Measurements from ENCODE around the gene GABBR2. TPM values are rescaled to one million over a fixed set of nuclear protein-coding genes. Genes with fewer than 3 reads are reported as not detected.
A peak's percentile ranks its signal among the peaks of the same experiment; 100 is the strongest.

The GABBR2 gene
- total RNA-seq, 1 donor from 2014 or later = not detected

- TF ChIP-seq, protein P1, sequence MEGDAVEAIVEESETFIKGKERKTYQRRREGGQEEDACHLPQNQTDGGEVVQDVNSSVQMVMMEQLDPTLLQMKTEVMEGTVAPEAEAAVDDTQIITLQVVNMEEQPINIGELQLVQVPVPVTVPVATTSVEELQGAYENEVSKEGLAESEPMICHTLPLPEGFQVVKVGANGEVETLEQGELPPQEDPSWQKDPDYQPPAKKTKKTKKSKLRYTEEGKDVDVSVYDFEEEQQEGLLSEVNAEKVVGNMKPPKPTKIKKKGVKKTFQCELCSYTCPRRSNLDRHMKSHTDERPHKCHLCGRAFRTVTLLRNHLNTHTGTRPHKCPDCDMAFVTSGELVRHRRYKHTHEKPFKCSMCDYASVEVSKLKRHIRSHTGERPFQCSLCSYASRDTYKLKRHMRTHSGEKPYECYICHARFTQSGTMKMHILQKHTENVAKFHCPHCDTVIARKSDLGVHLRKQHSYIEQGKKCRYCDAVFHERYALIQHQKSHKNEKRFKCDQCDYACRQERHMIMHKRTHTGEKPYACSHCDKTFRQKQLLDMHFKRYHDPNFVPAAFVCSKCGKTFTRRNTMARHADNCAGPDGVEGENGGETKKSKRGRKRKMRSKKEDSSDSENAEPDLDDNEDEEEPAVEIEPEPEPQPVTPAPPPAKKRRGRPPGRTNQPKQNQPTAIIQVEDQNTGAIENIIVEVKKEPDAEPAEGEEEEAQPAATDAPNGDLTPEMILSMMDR (IDR thresholded peaks at IDR 0.05) = peak; percentile 40
- no peaks in the 10 kb centered on the region for H3K4me1 Mint-ChIP-seq (ENCODE audit: unreplicated experiment)
- no peak for DNase-seq (ENCODE audit: extremely low spot score, unreplicated experiment)
- H3K9me3 Mint-ChIP-seq (ENCODE audit: unreplicated experiment) = peaks cover 5% of the 10 kb centered on the region
- no peaks in the 10 kb centered on the region for H3K36me3 Mint-ChIP-seq (ENCODE audit: unreplicated experiment)
- H3K4me3 Mint-ChIP-seq (ENCODE audit: unreplicated experiment) = no peak overlapping the region
- peaks cover 15% of the 10 kb centered on the region for H3K27me3 Mint-ChIP-seq (ENCODE audit: unreplicated experiment)
- no peak overlapping the region for H3K27ac Mint-ChIP-seq (ENCODE audit: unreplicated experiment)
These were observed 343.5 kb downstream of the GABBR2 start for GRCh38 chr9:98365227-98365669.

- no peak for DNase-seq (ENCODE audit: extremely low spot score, unreplicated experiment)
- H3K27me3 Mint-ChIP-seq (ENCODE audit: unreplicated experiment) = peaks cover 15% of the 10 kb centered on the region
- peaks cover 5% of the 10 kb centered on the region for H3K9me3 Mint-ChIP-seq (ENCODE audit: unreplicated experiment)
These were observed 344.6 kb downstream of the GABBR2 start for GRCh38 chr9:98364086-98364485.

GRCh38 chr9:98363644-98364043, 345.1 kb downstream of the GABBR2 start:
- TF ChIP-seq, protein P1 (IDR thresholded peaks at IDR 0.05) = no peak

More at GRCh38 chr9:98364086-98364485, 344.6 kb downstream of the GABBR2 start:
- no peaks in the 10 kb centered on the region for H3K4me1 Mint-ChIP-seq (ENCODE audit: unreplicated experiment)
- TF ChIP-seq, protein P1 (IDR thresholded peaks at IDR 0.05) = no peak
- H3K36me3 Mint-ChIP-seq (ENCODE audit: unreplicated experiment) = no peaks in the 10 kb centered on the region
- H3K4me3 Mint-ChIP-seq (ENCODE audit: unreplicated experiment) = no peak overlapping the region
- no peak overlapping the region for H3K27ac Mint-ChIP-seq (ENCODE audit: unreplicated experiment)

DNA sequence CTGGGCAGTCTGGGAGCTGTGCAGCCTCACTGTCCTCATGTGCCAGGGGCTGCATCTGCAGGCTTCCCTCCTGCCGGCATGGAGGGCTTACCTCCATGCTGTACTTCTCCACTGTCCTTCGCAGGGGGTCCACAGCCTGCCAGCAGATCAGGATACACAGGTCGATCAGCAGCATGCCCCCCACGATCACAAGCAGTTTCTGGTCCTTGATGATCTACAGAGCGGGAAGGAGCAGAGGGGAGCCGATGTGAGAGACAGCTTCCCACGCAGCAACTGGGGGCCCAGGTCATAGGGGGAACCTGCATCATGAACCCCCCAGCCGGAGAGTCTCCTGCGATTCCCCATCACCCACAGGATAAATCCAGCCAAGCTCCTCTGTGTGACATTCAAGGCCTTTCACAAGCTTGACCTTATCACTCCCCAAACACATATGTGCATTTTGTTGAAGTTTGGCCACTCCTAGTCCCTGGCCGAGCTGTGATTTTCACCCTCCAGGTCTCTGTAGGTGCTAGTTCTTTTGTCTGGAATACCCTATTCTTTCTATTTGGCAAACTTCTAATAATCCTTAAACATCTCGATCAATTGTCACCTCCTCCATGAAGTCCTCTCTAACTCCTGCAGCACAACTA, 346.0 kb downstream of the GABBR2 start:
- TF ChIP-seq, protein P1 (IDR thresholded peaks at IDR 0.05) = no peak
- Mint-ChIP-seq H3K36me3 (ENCODE audit: unreplicated experiment) (no peaks in the 10 kb centered on the region), H3K27me3 (ENCODE audit: unreplicated experiment) (peaks cover 15% of the 10 kb centered on the region), H3K9me3 (ENCODE audit: unreplicated experiment) (peaks cover 5% of the 10 kb centered on the region), H3K4me1 (ENCODE audit: unreplicated experiment) (no peaks in the 10 kb centered on the region), H3K27ac (ENCODE audit: unreplicated experiment) (no peak overlapping the region), H3K4me3 (ENCODE audit: unreplicated experiment) (no peak overlapping the region)
- DNase-seq (ENCODE audit: extremely low spot score, unreplicated experiment) = peak; percentile 76

More at GRCh38 chr9:98363644-98364043, 345.1 kb downstream of the GABBR2 start:
- Mint-ChIP-seq H3K9me3 (ENCODE audit: unreplicated experiment) (peaks cover 5% of the 10 kb centered on the region), H3K27ac (ENCODE audit: unreplicated experiment) (no peak overlapping the region), H3K36me3 (ENCODE audit: unreplicated experiment) (no peaks in the 10 kb centered on the region), H3K4me3 (ENCODE audit: unreplicated experiment) (no peak overlapping the region), H3K4me1 (ENCODE audit: unreplicated experiment) (no peaks in the 10 kb centered on the region), H3K27me3 (ENCODE audit: unreplicated experiment) (peaks cover 15% of the 10 kb centered on the region)
- no peak for DNase-seq (ENCODE audit: extremely low spot score, unreplicated experiment)

GRCh38 chr9:98361645-98362044, 347.1 kb downstream of the GABBR2 start:
- H3K36me3 Mint-ChIP-seq (ENCODE audit: unreplicated experiment) = no peaks in the 10 kb centered on the region

More at GRCh38 chr9:98361645-98362044, 347.1 kb downstream of the GABBR2 start:
- Mint-ChIP-seq H3K27me3 (ENCODE audit: unreplicated experiment) (peaks cover 15% of the 10 kb centered on the region), H3K27ac (ENCODE audit: unreplicated experiment) (no peak overlapping the region), H3K4me3 (ENCODE audit: unreplicated experiment) (no peak overlapping the region), H3K9me3 (ENCODE audit: unreplicated experiment) (peaks cover 5% of the 10 kb centered on the region), H3K4me1 (ENCODE audit: unreplicated experiment) (no peaks in the 10 kb centered on the region)
- DNase-seq (ENCODE audit: extremely low spot score, unreplicated experiment) = no peak
- TF ChIP-seq, protein P1 (IDR thresholded peaks at IDR 0.05) = no peak
